Thoracic aorta (tissue), 2 donors: ENCODE measurements around the gene CACNA1H. TPM values are rescaled to one million over a fixed set of nuclear protein-coding genes. Genes with fewer than 3 reads are reported as not detected.
"Not testable (repeated sequence)": the region's sequence is repeated elsewhere in the genome, so short reads cannot be mapped to it uniquely, and the experiment has no call there.

ENCODE experiments used
- ATAC-seq: fragments of 150-250 bp; one replicate; pipeline ENCODE4 v1.8.0; 2017; ENCODE audit warnings: low read depth; ENCODE audit not compliant: insufficient number of reproducible peaks, low FRiP score
- DNase-seq: peaks from one replicate; pipeline ENCODE4 v3.0.0-alpha.2; 2020; ENCODE audit warnings: low spot score
- H3K27ac ChIP-seq, 2 donors: fragments of 200-600 bp; sonication (generic); 1 replicate in 1 of 2; 2 replicates in 1 of 2; pipeline ENCODE4 v1.5.1; 2016; ENCODE audit warnings: mild to moderate bottlenecking in 2 of 2, moderate library complexity in 2 of 2
- H3K27me3 ChIP-seq: fragments of 200-600 bp; sonication (generic); replicated peaks from 2 replicates; pipeline ENCODE4 v1.6.0; 2016; ENCODE audit warnings: mild to moderate bottlenecking; ENCODE audit not compliant: insufficient read depth
- H3K36me3 ChIP-seq: fragments of 200-600 bp; sonication (generic); one replicate; pipeline ENCODE4 v1.5.1; 2016
- H3K4me1 ChIP-seq, 2 donors: fragments of 200-600 bp; sonication (generic); 1 replicate in 1 of 2; 2 replicates in 1 of 2; pipeline versions ENCODE4 v1.5.1 to v1.6.0; 2016; ENCODE audit warnings: low read depth in 2 of 2, mild to moderate bottlenecking in 1 of 2; ENCODE audit not compliant: control insufficient read depth in 1 of 2
- H3K4me3 ChIP-seq: fragments of 200-600 bp; sonication (generic); 2 replicates; pipeline ENCODE4 v1.5.1; 2016; ENCODE audit warnings: mild to moderate bottlenecking
- H3K9me3 ChIP-seq: fragments of 200-600 bp; sonication (generic); 2 replicates; pipeline ENCODE4 v1.5.1; 2016
- total RNA-seq, 2 donors: library from RNA; depleted of rRNA; stranded (reverse); fragments of >200 nt; gene quantifications; one replicate each; pipeline versions ENCODE4 v1.1.0 to v1.2.3, GENCODE V29; 2016
- TF ChIP-seq, protein P1 (sequence below): fragments of 200-600 bp; sonication (generic); IDR thresholded peaks from one replicate; pipeline ENCODE4 v1.5.1; 2019; ENCODE audit warnings: antibody characterized with exemption

Gene CACNA1H
- total RNA-seq, 2 donors from 2014 or later = 14.7 to 33.0 TPM

DNA sequence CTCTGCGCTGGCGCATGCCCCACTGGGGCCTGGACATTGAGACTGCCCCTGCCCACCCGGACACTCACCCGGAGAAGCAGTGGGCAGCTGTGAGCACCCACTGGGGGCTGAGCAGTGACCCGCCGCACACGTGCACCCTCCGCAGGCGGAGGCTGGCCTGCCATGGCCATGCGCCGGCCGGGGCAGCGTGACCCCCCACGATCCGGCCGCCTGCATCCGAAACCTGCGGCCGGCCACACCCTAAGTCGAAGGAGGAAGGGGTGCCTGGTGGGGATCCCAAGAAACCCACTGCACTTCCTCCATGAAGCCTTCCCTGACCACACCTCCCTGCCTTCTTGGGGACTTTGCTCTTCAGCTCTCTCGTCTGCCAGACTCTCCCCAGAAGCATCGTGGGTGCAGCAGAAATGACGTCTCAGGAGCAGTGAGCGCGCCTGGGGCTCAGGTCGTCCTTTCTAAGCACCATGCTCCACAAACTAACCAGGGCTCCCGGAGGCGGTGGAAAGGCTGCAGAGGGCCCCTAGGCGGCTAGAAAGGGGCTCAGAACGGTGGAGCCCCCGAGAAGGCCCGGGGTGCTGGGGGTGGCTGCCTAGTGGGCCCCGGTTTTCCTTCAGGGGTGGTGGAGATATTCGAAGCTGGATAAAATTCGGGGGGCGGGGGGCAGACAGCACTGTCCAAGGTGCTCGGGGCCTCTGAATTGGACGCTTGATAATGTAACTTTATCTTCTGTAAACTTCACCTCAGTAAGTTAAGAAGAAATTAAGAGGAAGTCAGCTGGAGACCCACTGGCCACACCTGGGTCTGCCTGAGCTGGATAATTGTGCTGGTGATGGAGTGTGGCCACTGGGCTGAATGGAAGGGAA, 70.7 kb downstream of the CACNA1H start:
- TF ChIP-seq, protein P1, sequence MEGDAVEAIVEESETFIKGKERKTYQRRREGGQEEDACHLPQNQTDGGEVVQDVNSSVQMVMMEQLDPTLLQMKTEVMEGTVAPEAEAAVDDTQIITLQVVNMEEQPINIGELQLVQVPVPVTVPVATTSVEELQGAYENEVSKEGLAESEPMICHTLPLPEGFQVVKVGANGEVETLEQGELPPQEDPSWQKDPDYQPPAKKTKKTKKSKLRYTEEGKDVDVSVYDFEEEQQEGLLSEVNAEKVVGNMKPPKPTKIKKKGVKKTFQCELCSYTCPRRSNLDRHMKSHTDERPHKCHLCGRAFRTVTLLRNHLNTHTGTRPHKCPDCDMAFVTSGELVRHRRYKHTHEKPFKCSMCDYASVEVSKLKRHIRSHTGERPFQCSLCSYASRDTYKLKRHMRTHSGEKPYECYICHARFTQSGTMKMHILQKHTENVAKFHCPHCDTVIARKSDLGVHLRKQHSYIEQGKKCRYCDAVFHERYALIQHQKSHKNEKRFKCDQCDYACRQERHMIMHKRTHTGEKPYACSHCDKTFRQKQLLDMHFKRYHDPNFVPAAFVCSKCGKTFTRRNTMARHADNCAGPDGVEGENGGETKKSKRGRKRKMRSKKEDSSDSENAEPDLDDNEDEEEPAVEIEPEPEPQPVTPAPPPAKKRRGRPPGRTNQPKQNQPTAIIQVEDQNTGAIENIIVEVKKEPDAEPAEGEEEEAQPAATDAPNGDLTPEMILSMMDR = no peak
- Histone ChIP-seq H3K4me1 (no peaks in the 10 kb centered on the region), H3K27me3 (no peaks in the 10 kb centered on the region), H3K27ac (no peak overlapping the region), H3K36me3 (no peaks in the 10 kb centered on the region), H3K9me3 (no peaks in the 10 kb centered on the region), H3K4me3 (no peak overlapping the region)
- DNase-seq = no peak
- ATAC-seq = no peak

DNA sequence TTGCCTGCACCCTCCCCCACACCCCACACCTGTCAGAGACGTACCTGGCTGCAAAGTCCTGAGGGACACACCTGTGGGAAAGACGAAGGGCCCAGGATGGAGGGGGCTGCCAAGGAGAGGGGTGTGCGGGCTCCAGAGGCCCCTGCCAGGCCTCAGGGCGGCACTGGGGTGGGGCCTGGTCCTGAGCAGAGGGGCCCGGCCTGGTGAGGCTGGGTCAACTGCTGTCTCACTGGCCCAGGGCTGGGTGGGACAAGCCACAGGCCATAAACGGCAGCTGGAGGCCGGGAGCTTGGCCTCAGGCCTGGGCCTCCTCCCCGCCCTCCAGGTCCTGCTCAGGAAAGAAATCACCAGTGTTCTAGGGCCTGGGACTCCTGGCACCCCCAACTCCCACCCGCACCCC, 71.7 kb downstream of the CACNA1H start:
- DNase-seq (no peak), ATAC-seq (no peak)
- Histone ChIP-seq H3K36me3 (no peaks in the 10 kb centered on the region), H3K9me3 (no peaks in the 10 kb centered on the region), H3K27me3 (no peaks in the 10 kb centered on the region), H3K4me3 (no peak overlapping the region), H3K4me1 (no peaks in the 10 kb centered on the region), H3K27ac (no peak overlapping the region)
- TF ChIP-seq, protein P1 = no peak

DNA sequence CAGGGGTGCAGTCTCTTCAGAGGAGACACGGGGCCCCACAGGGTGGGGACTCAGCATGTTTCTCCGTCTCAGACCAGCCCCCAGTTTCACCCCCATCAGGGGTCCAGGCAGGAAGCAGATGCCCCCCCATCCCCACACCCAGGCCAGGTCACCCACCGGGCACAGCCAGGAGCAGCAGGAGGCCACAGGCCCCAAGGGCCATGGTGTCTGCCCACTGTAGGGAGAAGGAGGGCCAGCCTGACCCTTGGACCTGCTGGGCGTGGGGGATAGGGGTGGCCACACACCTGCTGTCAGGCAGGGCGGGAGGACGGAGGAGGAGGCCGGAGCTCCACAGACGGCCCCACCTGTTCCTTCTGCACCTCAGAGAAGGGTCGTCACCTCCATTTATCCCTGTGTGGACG, 72.1 kb downstream of the CACNA1H start, which contains the start of gene TPSG1:
TSS of gene TPSG1 (minus strand) at position 218 of the 401 bp plus-strand sequence. CDS start at position 202, 16 bp downstream.
- H3K4me3 ChIP-seq = no peak within 1 kb of the TSS
- H3K27me3 ChIP-seq = no peaks in the 10 kb centered on the region
- no peaks in the 10 kb centered on the region for H3K9me3 ChIP-seq
- H3K27ac ChIP-seq = no peak within 1 kb of the TSS
- DNase-seq (no peak), ATAC-seq (no peak)
- H3K36me3 ChIP-seq = no peaks in the 10 kb centered on the region
- no peaks in the 10 kb centered on the region for H3K4me1 ChIP-seq
- TF ChIP-seq, protein P1 = no peak

DNA sequence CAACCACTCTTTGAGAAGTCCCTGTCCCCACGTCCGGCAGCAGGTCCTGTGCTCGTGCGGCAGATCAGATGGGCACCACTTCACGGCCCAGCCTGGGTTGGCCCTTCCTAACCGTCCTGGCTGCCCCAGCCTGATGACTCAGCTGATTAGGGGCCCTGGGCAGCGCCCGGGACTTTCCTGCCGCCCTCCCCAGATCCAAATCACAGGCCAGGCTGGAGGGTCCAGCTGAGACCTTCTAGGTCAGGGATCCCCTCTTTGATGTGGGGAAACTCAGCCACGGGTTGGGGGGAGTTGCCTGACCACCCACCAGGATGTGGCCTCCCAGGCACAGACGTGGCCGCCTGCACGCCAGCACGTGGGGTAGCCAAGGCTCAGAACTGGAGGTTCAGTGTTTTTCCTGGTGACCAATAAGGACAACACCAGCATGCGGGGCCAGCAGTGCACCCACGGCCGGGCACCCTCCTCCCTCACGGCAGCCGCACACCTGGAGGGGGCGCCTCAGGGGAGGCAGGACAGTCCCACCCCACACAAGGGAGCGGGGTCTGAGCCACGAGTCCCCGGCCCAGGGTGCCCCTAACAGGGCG, 72.9 kb downstream of the CACNA1H start:
- not testable (repeated sequence) for ATAC-seq

DNA sequence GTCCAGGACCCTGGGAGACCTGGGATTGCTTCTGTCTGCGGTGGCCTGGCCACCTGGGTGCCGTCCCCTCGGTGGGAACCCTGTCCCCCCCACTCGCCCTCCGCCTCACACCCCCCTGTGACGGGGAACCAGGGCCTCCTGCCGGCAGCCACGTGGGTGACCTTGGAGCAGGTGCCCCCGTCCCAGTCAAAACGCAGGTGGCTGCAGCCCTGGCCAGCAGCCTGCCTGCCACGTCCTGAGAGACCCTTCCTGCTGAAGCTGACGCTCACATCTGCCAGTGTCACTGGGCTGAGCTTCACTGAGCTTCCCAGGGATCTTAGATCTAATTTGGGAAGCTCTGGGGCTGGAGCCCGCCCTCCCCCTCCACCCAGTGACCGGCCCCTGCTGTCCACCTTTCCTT, 73.8 kb downstream of the CACNA1H start:
- H3K27ac ChIP-seq, H3K4me3 ChIP-seq, H3K36me3 ChIP-seq, H3K9me3 ChIP-seq, ATAC-seq, DNase-seq, H3K27me3 ChIP-seq, H3K4me1 ChIP-seq: not testable (repeated sequence)

More for the DNA sequence above, 72.9 kb downstream of the CACNA1H start:
- H3K4me3 ChIP-seq, H3K36me3 ChIP-seq, H3K9me3 ChIP-seq, H3K27me3 ChIP-seq, H3K27ac ChIP-seq, H3K4me1 ChIP-seq, DNase-seq: not testable (repeated sequence)

DNA sequence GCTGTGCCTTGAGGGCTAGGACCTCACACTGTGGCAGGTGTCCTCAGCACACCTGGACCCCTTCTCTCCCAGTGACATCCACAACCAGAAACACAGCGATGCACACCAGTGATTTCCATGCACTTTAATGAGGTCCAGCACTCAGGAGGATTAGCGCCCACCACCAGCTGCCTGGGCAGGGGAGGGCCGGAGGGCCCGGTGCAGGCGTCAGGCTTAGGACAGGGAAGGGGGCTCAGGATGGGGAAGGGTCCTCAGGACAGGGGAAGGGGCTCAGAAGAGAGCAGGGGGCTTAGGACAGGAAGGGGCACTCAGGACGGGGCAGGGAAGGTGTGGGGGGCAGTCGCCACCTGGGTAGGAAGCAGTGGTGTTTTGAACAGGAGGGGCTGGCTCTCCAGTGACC, 75.3 kb downstream of the CACNA1H start:
- H3K27ac ChIP-seq, H3K4me1 ChIP-seq, H3K36me3 ChIP-seq, H3K27me3 ChIP-seq, DNase-seq, H3K4me3 ChIP-seq, ATAC-seq, H3K9me3 ChIP-seq: not testable (repeated sequence)

DNA sequence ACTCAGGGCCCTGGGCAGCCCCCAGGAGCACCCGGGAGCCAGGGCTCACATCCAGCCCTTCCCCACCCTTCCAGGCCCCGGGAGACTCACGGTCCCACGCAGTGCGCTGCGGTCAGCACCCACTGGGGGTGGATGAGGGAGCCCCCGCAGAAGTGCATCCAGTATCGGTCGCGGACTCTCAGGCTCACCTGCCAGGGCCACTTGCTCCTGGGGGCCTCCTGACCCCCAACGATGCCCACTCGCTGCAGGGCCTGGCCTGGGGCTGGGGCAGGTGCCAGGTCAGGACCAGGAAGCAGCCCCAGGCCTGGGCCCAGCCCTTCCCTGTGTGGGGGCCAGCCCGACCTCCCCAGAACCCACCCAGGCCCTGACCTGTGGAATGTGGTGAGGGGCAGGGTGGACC, 76.6 kb downstream of the CACNA1H start:
- H3K9me3 ChIP-seq, H3K27me3 ChIP-seq, ATAC-seq, DNase-seq, H3K27ac ChIP-seq, H3K36me3 ChIP-seq, H3K4me3 ChIP-seq, H3K4me1 ChIP-seq: not testable (repeated sequence)

DNA sequence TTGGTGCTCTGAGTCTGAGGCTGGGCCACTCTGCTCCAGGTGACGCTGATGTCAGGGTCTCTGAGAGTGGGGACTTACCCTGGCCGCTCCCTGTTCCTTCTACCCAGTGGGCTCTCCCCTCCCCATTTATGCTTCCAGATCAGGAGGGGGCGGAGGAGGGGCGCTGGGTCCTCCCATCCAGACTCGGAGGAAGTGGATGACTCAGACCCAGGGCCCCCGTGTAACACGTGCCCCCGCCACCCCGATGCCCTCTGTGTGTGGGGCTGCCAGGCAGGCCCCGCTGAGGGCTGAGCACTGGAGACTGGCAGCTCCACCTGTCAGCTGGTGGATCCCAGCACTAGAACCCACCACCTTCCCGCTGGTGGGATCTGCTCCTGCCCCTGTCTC, 77.2 kb downstream of the CACNA1H start, which contains the start of gene TPSB2:
TSS of gene TPSB2 (minus strand) at position 101 of the 387 bp plus-strand sequence. CDS start 233 bp downstream, outside the sequence.
- not testable (repeated sequence) for H3K36me3 ChIP-seq, ATAC-seq, DNase-seq, H3K27me3 ChIP-seq, H3K4me1 ChIP-seq, H3K27ac ChIP-seq, H3K4me3 ChIP-seq, H3K9me3 ChIP-seq

DNA sequence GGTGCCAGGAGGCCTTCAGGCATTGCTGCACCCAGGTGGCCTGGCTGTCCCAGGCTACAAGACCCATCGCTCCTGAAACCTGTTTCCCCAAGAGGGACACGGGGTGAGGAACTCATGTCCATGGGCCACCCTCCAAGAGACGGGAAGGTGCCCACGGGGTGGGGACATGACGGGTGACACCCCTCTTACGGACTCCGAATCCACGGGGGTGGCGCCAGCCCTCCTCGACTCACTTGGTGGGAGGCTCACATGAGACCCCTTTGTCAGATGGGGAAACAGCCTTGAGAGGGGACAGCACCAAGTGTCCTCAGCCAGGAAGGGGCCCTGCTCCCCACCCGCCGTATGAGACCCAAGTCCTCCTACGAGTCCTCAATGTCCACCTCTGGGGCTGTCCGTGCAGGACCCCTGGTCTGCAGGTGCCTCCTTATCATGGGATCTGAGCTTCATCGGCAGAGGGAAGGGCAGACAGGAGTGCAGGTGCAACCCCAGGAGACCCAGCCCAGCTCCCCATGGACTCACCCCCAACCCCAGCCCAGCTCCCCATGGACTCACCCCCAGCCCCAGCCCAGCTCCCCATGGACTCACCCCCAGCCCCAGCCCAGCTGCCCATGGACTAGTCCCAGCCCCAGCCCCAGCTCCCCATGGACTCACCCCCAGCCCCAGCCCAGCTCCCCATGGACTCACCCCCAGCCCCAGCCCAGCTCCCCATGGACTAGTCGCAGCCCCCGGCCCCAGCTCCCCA, 77.7 kb downstream of the CACNA1H start:
- not testable (repeated sequence) for H3K36me3 ChIP-seq, H3K27me3 ChIP-seq, DNase-seq, H3K9me3 ChIP-seq, H3K4me3 ChIP-seq, ATAC-seq, H3K4me1 ChIP-seq, H3K27ac ChIP-seq
